ENCODE results near the gene CAPN9. TPM values are rescaled to one million over a fixed set of nuclear protein-coding genes. Genes with fewer than 3 reads are reported as not detected.
"Not testable (repeated sequence)": the region's sequence is repeated elsewhere in the genome, so short reads cannot be mapped to it uniquely, and the experiment has no call there.

CAPN9 gene
- total and polyA plus RNA-seq, 7 donors = 0.55 to 83.2 (median 30.6) TPM; not detected in 3

GRCh38 chr1:230713915-230714764, 33.0 kb upstream of the CAPN9 start, which contains the start of gene AGT:
Gene AGT (minus strand): TSS chr1:230714122. CDS start chr1:230710823, 3,299 bp downstream.
- H3K9me3 ChIP-seq = no peaks in the 10 kb centered on the region
- H3K4me1 ChIP-seq = peaks cover 0 to 15% (median 13%) of the 10 kb centered on the region in 4 donors
- peak; percentile 89 for DNase-seq
- WGBS, 2 donors = 29 to 40% methylated on average over 24 of the region's 24 CpGs
- no peak within 1 kb of the TSS for H3K27ac ChIP-seq
- peak in 1 of 4 donors; percentile 33 for TF ChIP-seq POLR2AphosphoS5 (IDR thresholded peaks at IDR 0.05)
- TF ChIP-seq EP300 (IDR thresholded peaks at IDR 0.05) = no peak
- peak within 1 kb of the TSS in 2 of 4 donors; percentile 5 to 30 for H3K4me3 ChIP-seq
- H3K36me3 ChIP-seq = no peaks in the 10 kb centered on the region
- intact Hi-C loops (cut with DNase I) = no loop called here
- H3K27me3 ChIP-seq = no peaks in the 10 kb centered on the region

GRCh38 chr1:230715510-230715909, 31.7 kb upstream of the CAPN9 start:
- Histone ChIP-seq H3K27me3 (no peaks in the 10 kb centered on the region), H3K4me1 (peaks cover 0 to 15% (median 13%) of the 10 kb centered on the region in 4 donors), H3K4me3 (no peak overlapping the region), H3K36me3 (no peaks in the 10 kb centered on the region), H3K27ac (no peak overlapping the region), H3K9me3 (no peaks in the 10 kb centered on the region)
- DNase-seq = no peak
- 88 to 92% methylated on average over 3 of the region's 3 CpGs for WGBS, 2 donors
- intact Hi-C loops (cut with DNase I) = no loop called here
- TF ChIP-seq POLR2AphosphoS5 (IDR thresholded peaks at IDR 0.05) = no peak
- no peak for TF ChIP-seq CTCF (IDR thresholded peaks at IDR 0.05)
- TF ChIP-seq EP300 (IDR thresholded peaks at IDR 0.05) = no peak
- TF ChIP-seq POLR2A (IDR thresholded peaks at IDR 0.05) = no peak

- 76 to 79% methylated on average over 3 of the region's 3 CpGs for WGBS, 2 donors
- H3K27me3 ChIP-seq; H3K36me3 ChIP-seq; intact Hi-C loops (cut with DNase I); H3K4me3 ChIP-seq; H3K9me3 ChIP-seq; H3K27ac ChIP-seq; DNase-seq: not testable (repeated sequence)
- H3K4me1 ChIP-seq = peaks cover 0 to 15% (median 13%) of the 10 kb centered on the region in 4 donors
Observed at GRCh38 chr1:230716453-230716852, 30.7 kb upstream of the CAPN9 start.

- H3K36me3 ChIP-seq = no peaks in the 10 kb centered on the region
- no peak overlapping the region for H3K4me3 ChIP-seq
- H3K4me1 ChIP-seq = peaks cover 0 to 15% (median 13%) of the 10 kb centered on the region in 4 donors
- no peaks in the 10 kb centered on the region for H3K27me3 ChIP-seq
- H3K9me3 ChIP-seq = peaks cover 0 to under 1% (median 0%) of the 10 kb centered on the region in 4 donors
- WGBS, 2 donors = 72 to 79% methylated on average over 1 of the region's 1 CpG
- TF ChIP-seq POLR2A (IDR thresholded peaks at IDR 0.05) = no peak
- TF ChIP-seq CTCF (IDR thresholded peaks at IDR 0.05) = no peak
- TF ChIP-seq POLR2AphosphoS5 (IDR thresholded peaks at IDR 0.05) = no peak
- TF ChIP-seq EP300 (IDR thresholded peaks at IDR 0.05) = no peak
- DNase-seq = no peak
- no peak overlapping the region for H3K27ac ChIP-seq
- intact Hi-C loops (cut with DNase I) = no loop called here
Observed at GRCh38 chr1:230717251-230717650, 29.9 kb upstream of the CAPN9 start.

- DNase-seq; H3K4me1 ChIP-seq; H3K4me3 ChIP-seq; H3K36me3 ChIP-seq; H3K27ac ChIP-seq; H3K9me3 ChIP-seq; intact Hi-C loops (cut with DNase I); H3K27me3 ChIP-seq: not testable (repeated sequence)
- 93 to 95% methylated on average over 3 of the region's 3 CpGs for WGBS, 2 donors
Observed at GRCh38 chr1:230721849-230722522, 25.2 kb upstream of the CAPN9 start.

- Histone ChIP-seq H3K36me3 (no peaks in the 10 kb centered on the region), H3K4me3 (no peak overlapping the region), H3K27me3 (no peaks in the 10 kb centered on the region), H3K27ac (no peak overlapping the region), H3K4me1 (no peaks in the 10 kb centered on the region), H3K9me3 (peaks cover 0 to 6% (median 0%) of the 10 kb centered on the region in 4 donors)
- TF ChIP-seq EP300 (IDR thresholded peaks at IDR 0.05) (no peak), POLR2AphosphoS5 (IDR thresholded peaks at IDR 0.05) (no peak), POLR2A (IDR thresholded peaks at IDR 0.05) (no peak), CTCF (IDR thresholded peaks at IDR 0.05) (no peak)
- DNase-seq = no peak
- intact Hi-C loops (cut with DNase I) = no loop called here
- 61 to 74% methylated on average over 6 of the region's 6 CpGs for WGBS, 2 donors
Observed at GRCh38 chr1:230725256-230726012, 21.8 kb upstream of the CAPN9 start.
